Activated CD4-positive, alpha-beta T cell treated with anti-CD3 and anti-CD28 coated beads, Interleukin-2, amount 50 U/mL, for 24 hours (primary cell): ENCODE data around the gene DUSP21.
"Not testable (repeated sequence)": the region's sequence is repeated elsewhere in the genome, so short reads cannot be mapped to it uniquely, and the experiment has no call there.

ENCODE experiments used
- DNase-seq, 2 donors: peaks; one replicate each; pipeline ENCODE4 v3.0.0-alpha.2; 2020; ENCODE audit warnings: low read depth in 1 of 2, low spot score in 1 of 2

DUSP21 gene

GRCh38 chrX:44875185-44875489 is 31.3 kb downstream of the DUSP21 start:
- DNase-seq = no peak

DNA sequence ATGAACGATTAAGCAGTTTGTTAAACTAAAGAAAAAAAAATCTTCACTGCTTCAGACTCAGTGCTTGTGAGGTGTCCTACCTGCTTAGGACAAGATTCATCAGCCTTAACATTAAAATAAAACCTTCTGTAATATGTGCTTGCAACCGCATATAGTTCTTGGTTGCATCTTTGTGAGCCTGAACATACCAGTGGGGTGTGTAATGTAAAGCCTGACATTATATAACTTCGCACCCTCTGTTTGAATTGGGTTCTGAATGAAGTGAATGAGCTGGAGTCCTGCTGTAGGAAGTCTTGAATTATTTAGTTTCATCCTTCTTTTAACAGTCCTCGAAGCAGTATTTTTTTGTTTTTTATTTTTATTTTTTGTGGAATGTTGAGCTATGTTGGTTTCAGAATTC is 32.3 kb downstream of the DUSP21 start:
- DNase-seq = no peak

DNA sequence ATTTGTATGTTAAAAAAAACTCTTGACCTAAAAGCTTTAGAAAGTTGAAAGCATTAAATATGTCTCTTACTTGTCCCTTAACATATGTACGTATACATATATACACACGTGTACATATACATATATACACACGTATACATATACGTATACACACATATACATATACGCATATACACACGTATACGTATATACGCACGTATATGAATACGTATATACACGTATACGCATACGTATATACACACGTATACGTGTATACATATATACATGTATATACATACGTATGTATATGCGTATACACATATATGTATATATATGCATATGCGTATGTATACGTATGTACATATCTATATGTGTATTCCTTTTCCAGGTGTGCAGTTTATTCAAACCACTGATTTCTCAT is 32.9 kb downstream of the DUSP21 start:
- DNase-seq = no peak

GRCh38 chrX:44878780-44879179 is 35.0 kb downstream of the DUSP21 start:
- DNase-seq = no peak

DNA sequence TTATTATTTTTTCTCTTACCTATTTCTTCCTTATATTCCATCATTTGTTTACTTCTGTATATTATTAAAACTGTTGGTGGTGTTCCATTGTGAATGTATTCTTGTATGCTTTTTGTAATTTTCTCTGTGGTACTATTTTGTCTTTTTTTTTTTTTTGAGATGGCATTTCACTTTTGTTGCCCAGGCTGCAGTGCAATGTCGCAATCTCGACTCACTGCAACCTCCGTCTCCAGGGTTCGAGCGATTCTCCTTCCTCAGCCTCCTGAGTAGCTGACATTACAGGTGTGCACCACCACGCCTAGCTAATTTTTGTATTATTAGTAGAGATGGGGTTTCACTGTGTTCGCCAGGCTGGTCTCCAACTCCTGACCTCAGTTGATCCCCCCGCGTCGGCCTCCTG is 37.7 kb downstream of the DUSP21 start:
- DNase-seq = no peak

GRCh38 chrX:44882635-44883034 is 38.8 kb downstream of the DUSP21 start:
- no peak for DNase-seq

DNA sequence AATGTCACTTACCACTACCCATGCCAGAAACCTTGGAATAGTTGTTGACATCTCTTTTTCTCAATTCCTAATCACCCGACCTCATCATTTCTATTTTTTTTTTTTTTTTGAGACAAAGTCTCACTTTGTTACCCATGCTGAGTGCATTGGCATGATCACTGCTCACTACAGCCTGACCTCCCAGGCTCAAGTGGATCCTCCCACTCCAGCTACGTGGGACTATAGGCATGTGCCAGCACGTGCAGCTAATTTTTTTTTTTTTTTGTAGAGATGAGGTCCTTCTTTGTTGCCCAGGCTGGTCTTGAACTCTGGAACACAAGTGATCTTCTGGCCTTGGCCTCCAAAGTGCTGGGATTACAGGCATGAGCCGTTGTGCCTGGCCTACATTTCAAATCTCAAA is 41.1 kb downstream of the DUSP21 start:
- DNase-seq = no peak

- DNase-seq = no peak
These were observed 46.0 kb downstream of the DUSP21 start for GRCh38 chrX:44889824-44890223.

- no peak for DNase-seq
These were observed 46.4 kb downstream of the DUSP21 start for GRCh38 chrX:44890247-44890646.

- not testable (repeated sequence) for DNase-seq
These were observed 46.9 kb downstream of the DUSP21 start for GRCh38 chrX:44890687-44891086.

- no peak for DNase-seq
These were observed 47.8 kb downstream of the DUSP21 start for GRCh38 chrX:44891642-44892041.
